ENCODE results near the gene LYPD5. TPM values are rescaled to one million over a fixed set of nuclear protein-coding genes. Genes with fewer than 3 reads are reported as not detected.

Gene LYPD5
- total RNA-seq, 1 donor: 0.72 TPM

GRCh38 chr19:43751466-43752220, 50.6 kb downstream of the LYPD5 start:
- DNase-seq (ENCODE audit: insufficient read length, low spot score, missing footprints): peak; percentile 77
- Histone ChIP-seq H3K27me3 (ENCODE audit: insufficient read depth, low read length) (no peaks in the 10 kb centered on the region), H2AFZ (ENCODE audit: low read length) (no peak overlapping the region), H3K4me2 (ENCODE audit: insufficient read depth, low read length) (peak overlapping the region; percentile 98), H3K79me2 (ENCODE audit: insufficient read depth, low read length) (peaks cover 46% of the 10 kb centered on the region), H3K9me3 (ENCODE audit: low read depth, low read length) (no peaks in the 10 kb centered on the region), H4K20me1 (ENCODE audit: insufficient read depth, low read length) (peaks cover 10% of the 10 kb centered on the region), H3K27ac (ENCODE audit: low read depth, low read length) (peak overlapping the region; percentile 53), H3K4me1 (ENCODE audit: insufficient read depth, low read length) (peaks cover 44% of the 10 kb centered on the region), H3K36me3 (ENCODE audit: insufficient read depth, low read length) (peaks cover 37% of the 10 kb centered on the region), H3K4me3 (ENCODE audit: insufficient read depth, low read length) (no peak overlapping the region)
- no peak for TF ChIP-seq CTCF (IDR thresholded peaks at IDR 0.05; ENCODE audit: extremely low read depth, low read depth, low read length)

- no peak overlapping the region for H3K27ac ChIP-seq (ENCODE audit: low read depth, low read length)
- H3K27me3 ChIP-seq (ENCODE audit: insufficient read depth, low read length): no peaks in the 10 kb centered on the region
- H3K4me1 ChIP-seq (ENCODE audit: insufficient read depth, low read length): peaks cover 27% of the 10 kb centered on the region
- peaks cover 10% of the 10 kb centered on the region for H4K20me1 ChIP-seq (ENCODE audit: insufficient read depth, low read length)
- H3K9me3 ChIP-seq (ENCODE audit: low read depth, low read length): no peaks in the 10 kb centered on the region
- H2AFZ ChIP-seq (ENCODE audit: low read length): no peak overlapping the region
- H3K4me2 ChIP-seq (ENCODE audit: insufficient read depth, low read length): no peak overlapping the region
- peaks cover 49% of the 10 kb centered on the region for H3K36me3 ChIP-seq (ENCODE audit: insufficient read depth, low read length)
- no peak for TF ChIP-seq CTCF (IDR thresholded peaks at IDR 0.05; ENCODE audit: extremely low read depth, low read depth, low read length)
- peaks cover 46% of the 10 kb centered on the region for H3K79me2 ChIP-seq (ENCODE audit: insufficient read depth, low read length)
- peak; percentile 55 for DNase-seq (ENCODE audit: insufficient read length, low spot score, missing footprints)
- no peak overlapping the region for H3K4me3 ChIP-seq (ENCODE audit: insufficient read depth, low read length)
Measured at GRCh38 chr19:43749898-43750297, 52.3 kb downstream of the LYPD5 start.

- no peak overlapping the region for H3K27ac ChIP-seq (ENCODE audit: low read depth, low read length)
Measured at GRCh38 chr19:43749152-43749551, 53.1 kb downstream of the LYPD5 start.

More at GRCh38 chr19:43749152-43749551, 53.1 kb downstream of the LYPD5 start:
- Histone ChIP-seq H3K4me3 (ENCODE audit: insufficient read depth, low read length) (no peak overlapping the region), H4K20me1 (ENCODE audit: insufficient read depth, low read length) (peaks cover 12% of the 10 kb centered on the region), H3K27me3 (ENCODE audit: insufficient read depth, low read length) (no peaks in the 10 kb centered on the region), H3K79me2 (ENCODE audit: insufficient read depth, low read length) (peaks cover 46% of the 10 kb centered on the region), H3K4me2 (ENCODE audit: insufficient read depth, low read length) (no peak overlapping the region), H3K9me3 (ENCODE audit: low read depth, low read length) (no peaks in the 10 kb centered on the region), H3K36me3 (ENCODE audit: insufficient read depth, low read length) (peaks cover 57% of the 10 kb centered on the region), H3K4me1 (ENCODE audit: insufficient read depth, low read length) (peaks cover 27% of the 10 kb centered on the region), H2AFZ (ENCODE audit: low read length) (no peak overlapping the region)
- DNase-seq (ENCODE audit: insufficient read length, low spot score, missing footprints): peak; percentile 22
- no peak for TF ChIP-seq CTCF (IDR thresholded peaks at IDR 0.05; ENCODE audit: extremely low read depth, low read depth, low read length)
